Stimulated activated CD8-positive, alpha-beta memory T cell treated with anti-CD3 and anti-CD28 coated beads, Interleukin-15, amount 100 ng/mL, for 1 hour (primary cell): ENCODE data around the gene XBP1.
"Not testable (repeated sequence)": the region's sequence is repeated elsewhere in the genome, so short reads cannot be mapped to it uniquely, and the experiment has no call there.

Experiments
- DNase-seq: peaks from one replicate; pipeline ENCODE4 v3.0.0-alpha.2; 2020; ENCODE audit warnings: low read depth

XBP1 gene

DNA sequence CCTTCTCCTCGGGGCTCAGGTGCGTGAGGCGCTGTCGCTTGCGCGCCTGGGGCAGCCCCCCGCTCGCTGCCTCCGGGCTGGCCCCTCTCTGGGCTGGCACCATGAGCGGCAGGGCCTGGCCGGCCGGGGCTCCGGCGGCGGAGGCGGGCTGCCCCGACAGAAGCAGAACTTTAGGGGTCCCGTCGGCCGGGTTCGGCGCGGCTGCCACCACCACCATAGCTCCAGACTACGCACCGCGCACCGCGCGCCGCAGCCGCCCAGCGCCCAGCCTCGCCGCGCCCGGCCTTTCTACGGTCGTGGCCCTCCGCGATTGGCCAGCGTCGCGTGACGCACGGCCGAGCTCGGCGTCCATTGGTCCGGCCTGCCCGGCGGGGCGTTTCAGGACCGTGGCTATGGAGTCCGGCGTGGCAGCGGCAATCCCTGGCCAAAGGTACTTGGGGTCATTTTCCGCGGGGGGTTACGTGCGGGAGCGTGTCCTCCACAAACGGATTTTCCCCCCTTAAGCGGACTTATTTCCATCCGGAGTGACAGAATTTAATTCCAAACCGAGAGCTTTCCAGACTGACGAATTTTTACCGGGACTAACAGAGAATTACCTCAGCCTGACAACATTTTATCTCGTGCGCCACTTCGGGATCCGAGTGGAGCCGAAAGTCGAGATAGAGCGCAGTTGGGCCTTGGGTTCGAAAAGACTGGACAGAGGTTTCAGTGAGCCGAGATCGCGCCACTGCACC, at the start of gene XBP1:
XBP1 (minus strand) TSS at position 262 of the 734 bp plus-strand sequence.
- DNase-seq, result peak; percentile 74

DNA sequence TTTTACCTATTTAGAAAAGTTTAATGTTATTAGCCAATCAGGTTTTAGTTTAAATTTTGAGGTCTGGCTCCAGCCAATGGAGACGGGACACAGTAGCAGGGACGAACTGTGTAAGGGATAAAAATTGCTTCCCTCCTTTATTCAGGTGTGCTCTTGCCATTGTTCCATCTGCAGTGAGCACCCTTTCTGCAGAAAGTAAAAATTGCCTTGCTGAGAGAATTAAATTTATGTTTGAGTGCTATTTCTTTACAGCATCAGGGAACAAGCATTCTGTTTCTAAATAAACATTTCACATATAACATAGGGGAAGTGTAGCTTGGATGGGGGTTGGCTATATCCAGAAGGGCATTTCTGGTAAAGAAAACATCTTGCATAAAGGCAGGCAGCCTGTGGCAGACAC, 46.6 kb upstream of the XBP1 start:
- no peak for DNase-seq

DNA sequence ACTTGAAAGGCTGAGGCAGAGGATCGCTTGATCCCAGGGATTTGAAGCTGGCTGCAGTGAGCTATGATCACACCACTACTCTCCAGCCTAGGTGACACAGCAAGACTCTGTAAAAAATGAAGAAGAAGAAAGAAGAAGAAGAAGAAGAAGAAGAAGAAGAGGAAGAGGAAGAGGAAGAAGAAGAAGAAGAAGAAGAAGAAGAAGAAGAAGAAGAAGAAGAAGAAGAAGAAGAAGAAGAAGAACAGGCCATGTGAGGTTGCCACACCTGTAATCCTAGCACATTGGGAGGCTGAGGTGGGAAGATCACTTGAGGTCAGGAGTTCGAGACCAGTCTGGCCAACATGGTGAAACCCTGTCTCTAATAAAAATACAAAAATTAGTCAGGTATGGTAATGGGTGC, 43.9 kb upstream of the XBP1 start:
- DNase-seq, result not testable (repeated sequence)

GRCh38 chr22:28843633-28844032, 43.3 kb upstream of the XBP1 start:
- no peak for DNase-seq

DNA sequence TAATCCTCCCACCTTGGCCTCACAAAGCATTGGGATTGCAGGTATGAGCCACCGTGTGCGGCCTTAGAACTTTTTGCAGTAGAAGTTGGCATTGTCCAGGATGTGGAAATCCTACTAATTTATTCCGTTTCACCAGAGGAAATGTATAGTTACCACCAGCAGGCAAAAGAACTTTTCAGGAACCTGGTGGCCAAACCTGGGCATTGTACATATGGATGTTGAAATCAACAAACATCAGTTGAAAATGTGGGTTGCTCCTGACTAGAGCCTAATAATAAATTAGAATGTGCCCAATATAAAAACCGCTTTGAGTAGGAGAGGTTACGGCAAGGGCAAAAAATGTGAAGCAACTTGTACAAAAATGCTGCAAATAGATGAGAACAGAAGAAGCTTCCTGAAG, 40.7 kb upstream of the XBP1 start:
- DNase-seq, result no peak

- no peak for DNase-seq
These were observed 38.6 kb upstream of the XBP1 start for GRCh38 chr22:28838971-28839370.

- no peak for DNase-seq
These were observed 37.3 kb upstream of the XBP1 start for GRCh38 chr22:28837640-28838039.

- DNase-seq, result no peak
These were observed 35.3 kb upstream of the XBP1 start for GRCh38 chr22:28835630-28836189.

DNA sequence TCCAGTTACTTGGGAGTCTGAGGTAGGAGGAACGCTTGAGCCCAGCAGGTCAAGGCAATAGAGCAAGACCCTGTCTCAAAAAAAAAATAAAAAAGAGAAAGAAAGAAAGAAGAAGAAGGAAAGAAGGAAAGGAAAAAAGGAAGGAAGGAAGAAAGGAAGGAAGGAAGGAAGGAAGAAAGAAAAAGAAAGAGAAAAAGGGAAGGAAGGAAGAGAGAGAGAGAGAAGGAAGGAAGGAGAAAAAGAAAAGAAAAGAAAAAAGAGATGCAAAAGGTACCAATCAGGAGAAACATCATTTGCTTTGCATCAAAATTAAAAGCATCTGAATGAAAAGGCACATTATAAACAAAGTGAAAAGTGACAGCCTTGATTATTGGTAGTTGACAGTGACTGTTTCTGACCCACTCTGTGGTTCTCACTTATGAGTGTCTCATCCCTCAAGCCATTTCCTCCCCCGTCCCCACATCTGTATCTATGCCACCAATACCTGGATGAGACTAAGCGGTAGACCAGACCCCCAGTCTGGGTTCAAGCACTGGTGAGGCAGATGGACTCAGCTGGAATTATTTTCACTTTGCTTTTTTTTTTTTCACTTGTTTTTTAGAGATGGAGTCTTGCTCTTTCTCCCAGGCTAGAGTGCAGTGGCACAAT, 33.0 kb upstream of the XBP1 start:
- no peak for DNase-seq

DNA sequence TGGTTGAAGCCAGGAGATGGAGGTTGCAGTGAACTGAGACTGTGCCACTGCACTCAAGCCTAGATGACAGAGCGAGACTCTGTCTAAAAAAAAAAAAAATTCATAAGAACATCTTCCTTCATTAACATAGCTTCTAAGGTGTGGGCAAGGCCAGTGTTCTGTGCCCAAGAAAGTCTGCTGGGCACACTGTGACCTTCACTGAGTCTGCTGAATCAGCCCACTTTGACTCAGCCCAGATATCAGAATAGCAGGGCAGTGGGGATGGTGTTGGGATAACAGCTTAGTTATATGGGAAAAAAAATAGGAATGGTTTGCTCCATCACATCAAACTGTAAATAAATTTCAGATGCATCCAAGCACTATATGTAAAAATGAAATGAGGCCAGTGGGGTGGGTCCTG, 32.4 kb upstream of the XBP1 start:
- no peak for DNase-seq

GRCh38 chr22:28831140-28832072, 31.0 kb upstream of the XBP1 start:
- no peak for DNase-seq

DNA sequence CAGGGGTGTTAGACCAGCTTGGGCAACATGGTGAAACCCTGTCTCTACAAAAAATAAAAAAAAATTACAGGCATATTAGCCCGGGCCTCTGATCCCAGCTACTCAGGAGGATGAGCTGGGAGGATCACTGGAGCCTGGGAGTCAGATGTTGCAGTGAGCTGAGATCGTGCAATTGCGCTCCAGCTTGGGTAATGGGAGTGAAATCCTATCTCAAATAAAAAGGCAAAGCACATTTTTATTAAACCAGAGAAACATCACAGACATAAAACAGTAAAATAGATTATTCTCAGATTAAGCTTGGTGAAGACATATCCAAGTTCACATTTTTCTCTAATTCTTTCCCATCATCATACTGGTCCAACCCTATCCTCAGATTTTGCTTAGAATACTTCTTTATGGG, 30.1 kb upstream of the XBP1 start:
- no peak for DNase-seq

DNA sequence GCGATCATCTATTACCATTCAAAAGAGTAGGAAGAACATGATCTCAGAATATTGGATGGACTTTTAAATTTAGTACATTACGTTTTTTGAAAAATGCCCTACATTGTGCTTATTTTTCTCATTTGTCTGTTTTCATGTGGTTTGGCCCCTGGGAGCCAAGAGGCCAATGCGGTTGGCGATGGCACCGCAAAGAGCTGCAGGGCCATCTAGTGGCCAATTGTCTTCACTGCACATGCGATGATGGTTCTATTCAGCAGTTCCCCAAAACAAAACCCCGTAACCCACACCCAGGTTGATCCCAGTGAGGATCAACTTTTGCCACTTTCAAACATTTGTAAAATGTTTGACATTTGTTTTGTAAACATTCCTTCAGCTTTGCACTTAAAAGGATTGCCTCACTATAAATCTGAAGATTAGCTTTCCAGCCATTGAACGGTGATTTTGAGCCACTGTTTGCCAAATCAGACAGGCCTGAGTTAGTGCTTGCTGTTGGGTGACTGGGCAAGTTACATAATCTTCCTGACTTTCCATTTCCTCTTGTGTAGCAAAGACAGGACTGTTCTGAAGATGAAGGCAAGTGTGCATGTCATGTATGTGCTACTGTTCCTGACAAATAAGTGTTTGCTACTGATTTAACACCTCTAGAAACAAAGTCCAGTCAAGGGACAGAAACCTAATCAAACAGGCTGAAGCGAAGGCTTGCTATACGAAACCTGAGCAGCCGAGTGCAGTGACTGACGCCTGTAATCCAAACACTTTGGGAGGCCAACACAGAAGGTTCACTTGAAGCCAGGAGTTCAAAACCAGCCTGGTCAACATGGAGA, 29.2 kb upstream of the XBP1 start:
- peak; percentile 66 for DNase-seq

DNA sequence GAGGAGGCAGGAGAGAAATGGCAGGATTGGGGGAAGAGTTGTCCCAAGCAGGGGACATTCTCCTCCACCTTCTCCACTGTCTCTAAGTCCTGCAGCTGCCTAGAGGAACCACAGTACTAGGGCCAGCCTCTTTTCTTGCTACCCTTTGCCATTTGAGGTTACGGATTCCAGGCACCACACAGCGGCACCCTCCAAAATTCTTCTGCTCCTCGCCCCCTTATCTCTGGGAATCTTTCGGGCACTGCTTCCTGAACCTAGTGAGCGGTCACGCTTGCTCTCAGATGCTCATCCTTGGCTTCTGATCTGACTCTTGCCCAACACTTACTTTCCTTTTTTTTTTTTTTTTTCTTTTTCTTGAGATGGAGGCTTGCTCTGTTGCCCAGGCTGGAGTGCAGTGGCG, 26.6 kb upstream of the XBP1 start:
- no peak for DNase-seq

- DNase-seq, result not testable (repeated sequence)
These were observed 26.1 kb upstream of the XBP1 start for GRCh38 chr22:28826430-28826829.

GRCh38 chr22:28824455-28824854, 24.1 kb upstream of the XBP1 start:
- not testable (repeated sequence) for DNase-seq

DNA sequence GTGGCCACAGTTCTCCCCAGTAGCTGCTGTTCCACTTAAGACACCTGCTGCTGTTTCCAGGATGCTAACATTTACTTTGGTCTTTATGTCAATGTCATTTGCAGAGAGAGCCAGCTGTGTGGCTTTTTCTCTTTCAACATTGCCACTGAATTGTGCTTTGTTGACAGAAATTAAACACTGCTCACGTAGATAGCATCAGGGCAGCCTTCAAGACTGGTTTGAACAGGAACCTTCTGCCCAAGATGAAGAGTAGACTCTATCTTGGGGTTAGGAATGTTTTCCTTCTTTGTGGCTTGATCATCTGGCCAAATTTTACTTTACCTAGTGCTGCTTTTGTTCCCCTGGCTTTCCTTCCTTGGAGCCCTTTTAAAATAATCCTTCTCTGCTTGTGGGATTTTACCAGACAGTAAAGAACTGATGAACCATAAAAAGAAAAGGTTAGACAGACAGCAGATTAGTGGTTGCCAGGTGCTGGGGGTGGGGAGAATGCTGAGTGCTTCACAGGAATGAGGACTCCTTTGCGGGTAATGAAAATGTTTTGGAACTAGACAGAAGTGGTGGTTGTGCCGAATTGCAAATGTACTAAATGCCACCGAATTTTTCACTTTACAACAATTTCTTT, 22.7 kb upstream of the XBP1 start:
- DNase-seq, result no peak

GRCh38 chr22:28821452-28821851, 21.1 kb upstream of the XBP1 start:
- DNase-seq, result no peak

GRCh38 chr22:28820885-28821284, 20.5 kb upstream of the XBP1 start:
- DNase-seq, result no peak

- DNase-seq, result no peak
These were observed 19.1 kb upstream of the XBP1 start for GRCh38 chr22:28819253-28820096.
